ENCODE results near the gene TMEM62.

DNA sequence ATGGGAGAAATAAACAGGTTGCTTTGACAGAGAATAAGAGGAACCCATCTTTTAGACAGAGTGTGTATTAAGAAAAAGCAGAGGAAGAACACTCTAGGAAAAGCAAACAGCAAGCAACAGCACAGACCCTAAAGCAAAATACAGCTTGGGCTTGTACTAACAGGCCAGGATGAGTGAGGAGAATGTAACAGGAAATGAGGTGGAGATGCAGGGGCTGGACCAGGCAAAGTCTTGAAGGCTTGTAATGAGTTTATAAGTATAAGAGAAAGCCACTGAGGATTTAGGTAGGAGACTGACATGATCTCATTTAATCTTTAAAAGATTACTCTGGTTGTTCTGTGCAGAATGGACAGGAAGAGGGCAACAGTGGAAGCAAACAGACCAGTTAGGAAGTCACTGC, 32.4 kb upstream of the TMEM62 start:
- TF ChIP-seq POLR2AphosphoS5 (IDR thresholded peaks at IDR 0.05; ENCODE audit: borderline replicate concordance, low read depth, low read length) (no peak), EZH2 (IDR thresholded peaks at IDR 0.05) (no peak), FOXP2 (optimal IDR thresholded peaks at IDR 0.05; ENCODE audit: control extremely low read depth, extremely low read length, insufficient read depth) (no peak)
